Keratinocyte (primary cell): Measurements from ENCODE around the gene TRABD2B. TPM values are rescaled to one million over a fixed set of nuclear protein-coding genes. Genes with fewer than 3 reads are reported as not detected.

Experiments
- DNase-seq: peaks from one replicate; pipeline ENCODE4 v3.0.0-alpha.2; 2011; ENCODE audit warnings: low read depth, missing footprints, low spot score
- FAIRE-seq: peaks from 2 replicates; lab custom pipeline; 2011; peaks lifted over from hg19 to GRCh38; lab: Jason Lieb, UNC
- H2AFZ ChIP-seq: 2 replicates; pipeline ENCODE4 v1.6.0; 2012; ENCODE audit warnings: low read length, control low read depth, inconsistent platforms; ENCODE audit not compliant: control insufficient read depth
- H3K27ac ChIP-seq: 2 replicates; pipeline ENCODE4 v1.5.1; 2011; ENCODE audit warnings: low read length; ENCODE audit not compliant: control insufficient read depth, insufficient read depth
- H3K27me3 ChIP-seq: 3 replicates; pipeline ENCODE4 v1.6.0; 2011; ENCODE audit warnings: low read length; ENCODE audit not compliant: control insufficient read depth, insufficient read depth; ENCODE audit errors: extremely low read depth
- H3K36me3 ChIP-seq, 2 experiments: 2 replicates in 1 of 2; 3 replicates in 1 of 2; pipeline ENCODE4 v1.5.1; 2011; ENCODE audit warnings: low read length in 2 of 2, mild to moderate bottlenecking in 1 of 2; ENCODE audit not compliant: control insufficient read depth in 2 of 2, insufficient read depth in 2 of 2; ENCODE audit errors: extremely low read depth in 1 of 2
- H3K4me1 ChIP-seq: 3 replicates; pipeline ENCODE4 v1.5.1; 2011; ENCODE audit warnings: low read length; ENCODE audit not compliant: control insufficient read depth, insufficient read depth; ENCODE audit errors: extremely low read depth
- H3K4me2 ChIP-seq: 3 replicates; pipeline ENCODE4 v1.6.0; 2011; ENCODE audit warnings: low read depth, low read length; ENCODE audit not compliant: control insufficient read depth, insufficient read depth; ENCODE audit errors: extremely low read depth
- H3K4me3 ChIP-seq, 3 experiments: fragments of 200-600 bp in 1 of 3; sonication (generic) in 1 of 3; 2 replicates in 2 of 3; 3 replicates in 1 of 3; pipeline ENCODE4 v1.5.1; 2011 to 2016; ENCODE audit warnings: low read length in 3 of 3, mild to moderate bottlenecking in 3 of 3, control low read depth in 2 of 3, inconsistent platforms in 1 of 3, low read depth in 1 of 3, mixed read lengths in 1 of 3, mixed run types in 1 of 3, moderate library complexity in 1 of 3; ENCODE audit not compliant: control insufficient read depth in 2 of 3, insufficient read depth in 2 of 3; ENCODE audit errors: extremely low read depth in 1 of 3
- H3K79me2 ChIP-seq: 2 replicates; pipeline ENCODE4 v1.6.0; 2012; ENCODE audit warnings: low read length; ENCODE audit not compliant: control insufficient read depth, insufficient read depth
- H3K9ac ChIP-seq: 3 replicates; pipeline ENCODE4 v1.6.0; 2011; ENCODE audit warnings: low read length; ENCODE audit not compliant: control insufficient read depth, insufficient read depth; ENCODE audit errors: extremely low read depth
- H3K9me1 ChIP-seq: 3 replicates; pipeline ENCODE4 v1.6.0; 2011; ENCODE audit warnings: low read length; ENCODE audit not compliant: control insufficient read depth, insufficient read depth; ENCODE audit errors: extremely low read depth
- H3K9me3 ChIP-seq: 2 replicates; pipeline ENCODE4 v1.5.1; 2012; ENCODE audit warnings: low read depth, low read length; ENCODE audit not compliant: control insufficient read depth
- H4K20me1 ChIP-seq: 3 replicates; pipeline ENCODE4 v1.6.0; 2011; ENCODE audit warnings: low read length; ENCODE audit not compliant: control insufficient read depth, insufficient read depth; ENCODE audit errors: extremely low read depth
- CTCF ChIP-seq, 3 experiments: IDR thresholded peaks in 1 of 3; conservative IDR thresholded peaks in 1 of 3; optimal IDR thresholded peaks in 1 of 3; 2 replicates in 2 of 3; 3 replicates in 1 of 3; pipeline versions ENCODE3 to v1.5.1; 2011; ENCODE audit warnings: low read length in 3 of 3, mild to moderate bottlenecking in 3 of 3, moderate library complexity in 2 of 3, control low read depth in 1 of 3, inconsistent platforms in 1 of 3; ENCODE audit not compliant: insufficient read depth in 2 of 3; ENCODE audit errors: extremely low read depth in 1 of 3
- EZH2 ChIP-seq: IDR thresholded peaks from one replicate; pipeline ENCODE4 v1.6.1; 2012; ENCODE audit warnings: inconsistent platforms, mild to moderate bottlenecking, low read length, moderate library complexity
- dilution Hi-C: fragments of 300-500 bp; cut with MboI; formaldehyde crosslinking; loops from one replicate; pipeline ENCODE4 v1.7.0; 2020; ENCODE audit warnings: low sequenced_read_pairs; ENCODE audit not compliant: extremely low pct_ligation_motif_present
- polyA plus RNA-seq, 5 experiments: library from polyadenylated mRNA; depleted of rRNA in 3 of 5; stranded (reverse) in 3 of 5; stranded (forward) in 1 of 5; unstranded in 1 of 5; fragments of >200 nt; gene quantifications; 1 replicate in 1 of 5; 2 replicates in 3 of 5; 3 replicates in 1 of 5; pipeline versions ENCODE4 v1.2.1 to v1.2.3, GENCODE V29; 2011 to 2012; ENCODE audit warnings: missing spikeins in 2 of 5, low read depth in 1 of 5, low replicate concordance in 1 of 5

The TRABD2B gene
- polyA plus RNA-seq, 1 donor (not counting 4 experiments of a cell fraction or from before 2014, with no cell fraction given) = 0.13 TPM

DNA sequence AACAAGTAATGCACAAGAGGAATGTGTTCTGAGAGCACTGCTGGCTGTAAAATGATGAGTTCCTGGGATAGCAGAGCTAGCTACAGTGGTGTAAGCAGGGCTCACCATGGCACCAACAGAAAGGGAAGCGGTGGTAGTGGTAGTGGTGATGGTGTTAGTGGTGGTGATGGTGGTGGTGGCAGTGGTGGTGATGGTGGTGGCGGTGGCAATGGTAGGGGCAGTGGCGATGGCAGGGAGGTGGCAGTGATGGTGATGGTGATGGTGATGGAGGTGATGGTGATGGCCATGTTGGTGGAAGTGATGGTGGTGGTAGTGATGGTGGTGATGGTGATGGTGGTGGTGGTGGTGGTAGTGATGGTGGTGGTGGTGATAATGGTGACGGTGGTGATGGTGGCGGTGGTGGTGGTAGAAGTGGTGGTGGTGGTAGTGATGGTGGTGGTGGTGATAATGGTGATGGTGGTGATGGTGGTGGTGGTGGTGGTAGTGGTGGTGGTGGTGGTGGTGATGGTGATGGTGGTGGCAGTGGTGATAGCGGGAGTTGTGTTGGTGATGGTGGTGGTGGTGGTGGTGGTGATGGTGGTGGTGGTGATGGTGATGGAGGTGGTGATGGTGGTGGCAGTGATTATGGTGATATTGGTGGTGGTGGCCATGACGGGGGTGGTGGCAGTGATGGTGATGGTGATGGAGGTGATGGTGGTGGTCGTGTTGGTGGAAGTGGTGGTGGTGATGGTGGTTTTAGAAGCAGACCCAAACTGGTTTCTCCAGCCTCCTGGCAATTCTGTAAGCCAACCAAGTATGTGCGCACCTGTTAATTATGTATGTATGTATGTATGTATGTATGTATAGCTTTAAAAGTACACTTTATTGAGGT, 254.1 kb downstream of the TRABD2B start:
- Histone ChIP-seq H3K4me3 (no peak overlapping the region), H3K79me2 (no peaks in the 10 kb centered on the region), H3K4me2 (no peak overlapping the region), H3K27me3 (no peaks in the 10 kb centered on the region), H2AFZ (no peak overlapping the region), H3K4me1 (no peaks in the 10 kb centered on the region), H3K9me1 (no peaks in the 10 kb centered on the region), H4K20me1 (peaks cover 4% of the 10 kb centered on the region), H3K36me3 (no peaks in the 10 kb centered on the region), H3K9ac (no peak overlapping the region), H3K27ac (no peak overlapping the region), H3K9me3 (no peaks in the 10 kb centered on the region)
- TF ChIP-seq CTCF (optimal IDR thresholded peaks at IDR 0.05 in 1 of 3, IDR thresholded peaks at IDR 0.05 in 1 of 3, conservative IDR thresholded peaks at IDR 0.05 in 1 of 3; ENCODE audit: extremely low read depth in 1 of 3, insufficient read depth in 2 of 3, low read length in 3 of 3) = no peak
- no peak for TF ChIP-seq EZH2
- DNase-seq (no peak), FAIRE-seq (no peak)
- dilution Hi-C loops = no loop called here

- no peak for DNase-seq
- Histone ChIP-seq H3K27ac (no peak overlapping the region), H3K36me3 (no peaks in the 10 kb centered on the region), H3K79me2 (no peaks in the 10 kb centered on the region), H4K20me1 (peaks cover 4% of the 10 kb centered on the region), H3K9ac (no peak overlapping the region), H3K4me2 (no peak overlapping the region), H3K27me3 (no peaks in the 10 kb centered on the region), H3K9me3 (no peaks in the 10 kb centered on the region), H2AFZ (no peak overlapping the region), H3K9me1 (no peaks in the 10 kb centered on the region), H3K4me1 (no peaks in the 10 kb centered on the region), H3K4me3 (no peak overlapping the region)
- TF ChIP-seq CTCF (optimal IDR thresholded peaks at IDR 0.05 in 1 of 3, IDR thresholded peaks at IDR 0.05 in 1 of 3, conservative IDR thresholded peaks at IDR 0.05 in 1 of 3; ENCODE audit: extremely low read depth in 1 of 3, insufficient read depth in 2 of 3, low read length in 3 of 3) (peak; percentile 78 to 84 (median 83)), EZH2 (no peak)
- dilution Hi-C loops = no loop called here
- FAIRE-seq = peak; percentile 39
Measured at GRCh38 chr1:47738560-47739182, 258.5 kb downstream of the TRABD2B start.
